Neural cell (in vitro differentiated cells): Measurements from ENCODE around the gene GFAP. TPM values are rescaled to one million over a fixed set of nuclear protein-coding genes. Genes with fewer than 3 reads are reported as not detected.

Experiments
- H2AFZ ChIP-seq: fragments of 200-600, 300-800 bp; sonication (generic), shearing (Covaris generic); 2 replicates; pipeline ENCODE4 v1.6.0; 2014; ENCODE audit warnings: low read depth, mild to moderate bottlenecking, antibody characterized with exemption, low read length, moderate library complexity
- H3F3A ChIP-seq: fragments of 200-600 bp; shearing (Covaris generic); 2 replicates; pipeline ENCODE4 v1.6.1; 2016; ENCODE audit warnings: mild to moderate bottlenecking, moderate library complexity, mixed read lengths, antibody characterized with exemption, low read length; ENCODE audit not compliant: insufficient read depth, poor library complexity, severe bottlenecking
- H3K27ac ChIP-seq: fragments of 200-600, 300-800 bp; sonication (generic), shearing (Covaris generic); 2 replicates; pipeline ENCODE4 v1.5.1; 2014; ENCODE audit warnings: mild to moderate bottlenecking, low read length, moderate library complexity
- H3K27me3 ChIP-seq: fragments of 300-800, 200-600 bp; sonication (generic), shearing (Covaris generic); 2 replicates; pipeline ENCODE4 v1.6.0; 2014; ENCODE audit warnings: mild to moderate bottlenecking, low read depth, low read length, moderate library complexity; ENCODE audit not compliant: insufficient read depth
- H3K36me3 ChIP-seq: fragments of 300-800, 200-600 bp; sonication (generic), shearing (Covaris generic); 2 replicates; pipeline ENCODE4 v1.5.1; 2014; ENCODE audit warnings: mild to moderate bottlenecking, antibody characterized with exemption, low read length, moderate library complexity; ENCODE audit not compliant: insufficient read depth
- H3K4me2 ChIP-seq: fragments of 300-800, 200-600 bp; sonication (generic), shearing (Covaris generic); 2 replicates; pipeline ENCODE4 v1.6.0; 2014; ENCODE audit warnings: mild to moderate bottlenecking, low read length
- H3K4me3 ChIP-seq: fragments of 300-800, 200-600 bp; sonication (generic), shearing (Covaris generic); 2 replicates; pipeline ENCODE4 v1.5.1; 2014; ENCODE audit warnings: mild to moderate bottlenecking, low read length, moderate library complexity
- H3K79me2 ChIP-seq: fragments of 200-600 bp; shearing (Covaris generic); replicated peaks from 2 replicates; pipeline ENCODE4 v1.6.0; 2014; ENCODE audit warnings: mild to moderate bottlenecking, low read length, moderate library complexity; ENCODE audit not compliant: insufficient read depth
- H3K9ac ChIP-seq: fragments of 300-800, 200-600 bp; sonication (generic), shearing (Covaris generic); 2 replicates; pipeline ENCODE4 v1.6.1; 2016; ENCODE audit warnings: mild to moderate bottlenecking, low read length, mixed read lengths
- H3K9me2 ChIP-seq: fragments of 200-600 bp; shearing (Covaris generic); 2 replicates; pipeline ENCODE4 v1.6.1; 2016; ENCODE audit warnings: mild to moderate bottlenecking, low read length, mixed read lengths; ENCODE audit not compliant: insufficient read depth
- H3K9me3 ChIP-seq: fragments of 200-600, 300-800 bp; sonication (generic), shearing (Covaris generic); 2 replicates; pipeline ENCODE4 v1.6.1; 2016; ENCODE audit warnings: mild to moderate bottlenecking, mixed run types, low read length, moderate library complexity, mixed read lengths
- H4K20me1 ChIP-seq: fragments of 200-600 bp; shearing (Covaris generic); 2 replicates; pipeline ENCODE4 v1.6.1; 2016; ENCODE audit warnings: mild to moderate bottlenecking, mixed run types; ENCODE audit not compliant: insufficient read depth
- CTCF ChIP-seq: fragments of 450-650 bp; IDR thresholded peaks from 2 replicates; pipeline ENCODE4 v1.5.1; 2014; ENCODE audit warnings: antibody characterized with exemption, mild to moderate bottlenecking, moderate library complexity; ENCODE audit not compliant: poor library complexity, severe bottlenecking
- EP300 ChIP-seq: fragments of 450-650 bp; conservative IDR thresholded peaks from 2 replicates; pipeline ENCODE4 v1.6.1; 2014; ENCODE audit warnings: antibody characterized with exemption, mild to moderate bottlenecking, moderate library complexity; ENCODE audit not compliant: poor library complexity, severe bottlenecking
- EZH2 ChIP-seq: fragments of 200-600, 300-800 bp; shearing (Covaris generic), sonication (generic); IDR thresholded peaks from 2 replicates; pipeline ENCODE4 v1.6.1; 2014; ENCODE audit warnings: antibody characterized with exemption, low read length, borderline replicate concordance, mild to moderate bottlenecking; ENCODE audit not compliant: insufficient read depth, poor library complexity, severe bottlenecking
- MXI1 ChIP-seq: fragments of 450-650 bp; conservative IDR thresholded peaks from 2 replicates; pipeline ENCODE4 v1.6.1; 2014; ENCODE audit warnings: antibody characterized with exemption, mild to moderate bottlenecking; ENCODE audit not compliant: poor library complexity, severe bottlenecking
- POLR2AphosphoS5 ChIP-seq: IDR thresholded peaks from 2 replicates; pipeline ENCODE4 v1.6.1; 2012
- RAD21 ChIP-seq: fragments of 450-650 bp; conservative IDR thresholded peaks from 2 replicates; pipeline ENCODE4 v1.6.1; 2014; ENCODE audit warnings: antibody characterized with exemption, mild to moderate bottlenecking, moderate library complexity
- REST ChIP-seq: IDR thresholded peaks from 2 replicates; pipeline ENCODE4 v1.6.1; 2012; ENCODE audit warnings: borderline replicate concordance
- SMC3 ChIP-seq: fragments of 450-650 bp; conservative IDR thresholded peaks from 2 replicates; pipeline ENCODE4 v1.6.1; 2014; ENCODE audit warnings: antibody characterized with exemption, mild to moderate bottlenecking, moderate library complexity; ENCODE audit not compliant: poor library complexity
- TAF1 ChIP-seq: IDR thresholded peaks from 2 replicates; pipeline ENCODE4 v1.6.1; 2012; ENCODE audit warnings: low read depth
- polyA plus RNA-seq: library from polyadenylated mRNA; depleted of rRNA; stranded (reverse); fragments of >200 nt; gene quantifications from 2 replicates; pipeline ENCODE4 v1.2.3, GENCODE V29; 2014

GFAP gene
- polyA plus RNA-seq, 1 donor from 2014 or later = not detected

- Histone ChIP-seq H3K9me3 (no peaks in the 10 kb centered on the region), H3K79me2 (no peaks in the 10 kb centered on the region), H3K9ac (no peak overlapping the region), H3K4me3 (no peak overlapping the region), H3K27me3 (peaks cover 24% of the 10 kb centered on the region), H3K4me2 (no peak overlapping the region), H3K9me2 (no peaks in the 10 kb centered on the region), H3K36me3 (no peaks in the 10 kb centered on the region), H4K20me1 (no peaks in the 10 kb centered on the region), H3K27ac (no peak overlapping the region), H3F3A (no peaks in the 10 kb centered on the region), H2AFZ (no peak overlapping the region)
- TF ChIP-seq REST (no peak), SMC3 (no peak), EZH2 (no peak), TAF1 (no peak), MXI1 (no peak), EP300 (no peak)
Observed at GRCh38 chr17:44909681-44910144, 5.6 kb downstream of the GFAP start.

GRCh38 chr17:44908761-44909326 is 6.5 kb downstream of the GFAP start:
- H3K4me2 ChIP-seq = no peak overlapping the region

More at GRCh38 chr17:44908761-44909326, 6.5 kb downstream of the GFAP start:
- TF ChIP-seq EZH2 (no peak), RAD21 (no peak), POLR2AphosphoS5 (no peak), MXI1 (no peak), TAF1 (no peak), REST (no peak), CTCF (no peak), EP300 (no peak), SMC3 (no peak)
- H4K20me1 ChIP-seq = no peaks in the 10 kb centered on the region
- no peak overlapping the region for H3K4me3 ChIP-seq
- no peak overlapping the region for H3K27ac ChIP-seq
- no peak overlapping the region for H3K9ac ChIP-seq
- H3K9me2 ChIP-seq = no peaks in the 10 kb centered on the region
- H3K9me3 ChIP-seq = no peaks in the 10 kb centered on the region
- no peaks in the 10 kb centered on the region for H3K79me2 ChIP-seq
- no peaks in the 10 kb centered on the region for H3K36me3 ChIP-seq
- no peak overlapping the region for H2AFZ ChIP-seq
- peaks cover 24% of the 10 kb centered on the region for H3K27me3 ChIP-seq
- H3F3A ChIP-seq = no peaks in the 10 kb centered on the region
